Endothelial cell (in vitro differentiated cells): Measurements from ENCODE around the gene DSTN. TPM values are rescaled to one million over a fixed set of nuclear protein-coding genes. Genes with fewer than 3 reads are reported as not detected.

Experiments used
- DNase-seq: peaks from one replicate; pipeline ENCODE4 v3.0.0; 2021; ENCODE audit warnings: low spot score
- H3K27ac Mint-ChIP-seq: one replicate; pipeline ENCODE4 v1.8.0; 2021; ENCODE audit warnings: mixed read lengths, inconsistent platforms; ENCODE audit not compliant: unreplicated experiment
- H3K27me3 Mint-ChIP-seq: one replicate; pipeline ENCODE4 v1.8.0; 2021; ENCODE audit warnings: mild to moderate bottlenecking, moderate library complexity, mixed read lengths, inconsistent platforms; ENCODE audit not compliant: unreplicated experiment
- H3K36me3 Mint-ChIP-seq: one replicate; pipeline ENCODE4 v1.8.0; 2021; ENCODE audit warnings: mild to moderate bottlenecking, low read depth, mixed read lengths, inconsistent platforms; ENCODE audit not compliant: unreplicated experiment
- H3K4me1 Mint-ChIP-seq: one replicate; pipeline ENCODE4 v1.8.0; 2021; ENCODE audit warnings: mild to moderate bottlenecking, mixed read lengths, inconsistent platforms; ENCODE audit not compliant: unreplicated experiment
- H3K4me3 Mint-ChIP-seq: one replicate; pipeline ENCODE4 v1.8.0; 2021; ENCODE audit warnings: mild to moderate bottlenecking, mixed read lengths, inconsistent platforms; ENCODE audit not compliant: unreplicated experiment
- H3K9me3 Mint-ChIP-seq: one replicate; pipeline ENCODE4 v1.8.0; 2021; ENCODE audit warnings: mixed read lengths, inconsistent platforms; ENCODE audit not compliant: unreplicated experiment
- CTCF ChIP-seq: fragments of 200-600 bp; sonication (generic); IDR thresholded peaks from one replicate; pipeline ENCODE4 v1.5.0; 2021; ENCODE audit warnings: antibody characterized with exemption; ENCODE audit not compliant: unreplicated experiment
- total RNA-seq: library from RNA; stranded (reverse); fragmentation: NEBNext Ultra II Directional; extraction: Animal tissue kit (Norgen Biotek cat#: 25700); gene quantifications from one replicate; pipeline ENCODE4 v1.2.1, GENCODE V29; 2021; ENCODE audit not compliant: unreplicated experiment

Gene DSTN
- total RNA-seq, 1 donor from 2014 or later = 142 TPM

DNA sequence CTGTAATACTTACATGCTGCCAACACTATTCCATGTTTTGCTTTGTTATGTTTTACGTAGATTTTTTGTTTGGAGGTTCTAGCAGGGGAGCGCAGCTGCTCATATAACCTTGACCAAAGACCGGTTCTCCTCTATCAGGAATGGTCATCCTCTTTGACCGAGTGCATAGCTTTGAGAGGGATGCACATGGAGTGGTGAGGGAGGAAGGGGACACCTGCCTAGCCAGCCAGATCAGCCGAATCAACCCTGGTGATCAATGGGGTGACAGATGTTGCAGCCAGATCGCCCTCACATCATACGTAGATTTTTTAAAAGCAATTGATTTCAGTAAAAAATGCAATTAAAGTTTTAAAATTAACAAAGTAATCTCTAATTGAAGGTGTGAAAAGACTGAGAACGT, 6.3 kb downstream of the DSTN start:
- no peak overlapping the region for H3K27ac Mint-ChIP-seq

GRCh38 chr20:17579369-17580039, 9.6 kb downstream of the DSTN start:
- no peaks in the 10 kb centered on the region for H3K36me3 Mint-ChIP-seq
- H3K4me1 Mint-ChIP-seq = peaks cover 10% of the 10 kb centered on the region
- peaks cover 3% of the 10 kb centered on the region for H3K27me3 Mint-ChIP-seq
- DNase-seq = no peak
- H3K4me3 Mint-ChIP-seq = no peak overlapping the region
- no peak for TF ChIP-seq CTCF
- H3K27ac Mint-ChIP-seq = no peak overlapping the region
- H3K9me3 Mint-ChIP-seq = no peaks in the 10 kb centered on the region

More for the DNA sequence above, 6.3 kb downstream of the DSTN start:
- TF ChIP-seq CTCF = no peak
- DNase-seq = no peak
- Mint-ChIP-seq H3K27me3 (peaks cover 5% of the 10 kb centered on the region), H3K9me3 (no peaks in the 10 kb centered on the region), H3K4me1 (peaks cover 21% of the 10 kb centered on the region), H3K36me3 (no peaks in the 10 kb centered on the region), H3K4me3 (no peak overlapping the region)

GRCh38 chr20:17580895-17581294, 11.0 kb downstream of the DSTN start:
- no peak overlapping the region for H3K27ac Mint-ChIP-seq
- DNase-seq = no peak
- H3K27me3 Mint-ChIP-seq = peaks cover 3% of the 10 kb centered on the region
- no peak overlapping the region for H3K4me3 Mint-ChIP-seq
- no peaks in the 10 kb centered on the region for H3K9me3 Mint-ChIP-seq
- H3K4me1 Mint-ChIP-seq = peaks cover 10% of the 10 kb centered on the region
- no peaks in the 10 kb centered on the region for H3K36me3 Mint-ChIP-seq
- TF ChIP-seq CTCF = no peak

- Mint-ChIP-seq H3K9me3 (no peaks in the 10 kb centered on the region), H3K4me3 (no peak overlapping the region), H3K4me1 (peaks cover 7% of the 10 kb centered on the region), H3K27me3 (peaks cover 3% of the 10 kb centered on the region), H3K36me3 (no peaks in the 10 kb centered on the region), H3K27ac (no peak overlapping the region)
- DNase-seq = no peak
- TF ChIP-seq CTCF = no peak
Observed at GRCh38 chr20:17583126-17583525, 13.3 kb downstream of the DSTN start.

- DNase-seq = no peak
- no peaks in the 10 kb centered on the region for H3K27me3 Mint-ChIP-seq
- H3K4me1 Mint-ChIP-seq = peaks cover 2% of the 10 kb centered on the region
- H3K36me3 Mint-ChIP-seq = no peaks in the 10 kb centered on the region
- no peak for TF ChIP-seq CTCF
- H3K9me3 Mint-ChIP-seq = no peaks in the 10 kb centered on the region
- H3K4me3 Mint-ChIP-seq = no peak overlapping the region
- H3K27ac Mint-ChIP-seq = no peak overlapping the region
Observed at GRCh38 chr20:17584689-17585088, 14.8 kb downstream of the DSTN start.
